ENCODE measurements around the gene MPI.

MPI gene, protein sequence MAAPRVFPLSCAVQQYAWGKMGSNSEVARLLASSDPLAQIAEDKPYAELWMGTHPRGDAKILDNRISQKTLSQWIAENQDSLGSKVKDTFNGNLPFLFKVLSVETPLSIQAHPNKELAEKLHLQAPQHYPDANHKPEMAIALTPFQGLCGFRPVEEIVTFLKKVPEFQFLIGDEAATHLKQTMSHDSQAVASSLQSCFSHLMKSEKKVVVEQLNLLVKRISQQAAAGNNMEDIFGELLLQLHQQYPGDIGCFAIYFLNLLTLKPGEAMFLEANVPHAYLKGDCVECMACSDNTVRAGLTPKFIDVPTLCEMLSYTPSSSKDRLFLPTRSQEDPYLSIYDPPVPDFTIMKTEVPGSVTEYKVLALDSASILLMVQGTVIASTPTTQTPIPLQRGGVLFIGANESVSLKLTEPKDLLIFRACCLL

DNA sequence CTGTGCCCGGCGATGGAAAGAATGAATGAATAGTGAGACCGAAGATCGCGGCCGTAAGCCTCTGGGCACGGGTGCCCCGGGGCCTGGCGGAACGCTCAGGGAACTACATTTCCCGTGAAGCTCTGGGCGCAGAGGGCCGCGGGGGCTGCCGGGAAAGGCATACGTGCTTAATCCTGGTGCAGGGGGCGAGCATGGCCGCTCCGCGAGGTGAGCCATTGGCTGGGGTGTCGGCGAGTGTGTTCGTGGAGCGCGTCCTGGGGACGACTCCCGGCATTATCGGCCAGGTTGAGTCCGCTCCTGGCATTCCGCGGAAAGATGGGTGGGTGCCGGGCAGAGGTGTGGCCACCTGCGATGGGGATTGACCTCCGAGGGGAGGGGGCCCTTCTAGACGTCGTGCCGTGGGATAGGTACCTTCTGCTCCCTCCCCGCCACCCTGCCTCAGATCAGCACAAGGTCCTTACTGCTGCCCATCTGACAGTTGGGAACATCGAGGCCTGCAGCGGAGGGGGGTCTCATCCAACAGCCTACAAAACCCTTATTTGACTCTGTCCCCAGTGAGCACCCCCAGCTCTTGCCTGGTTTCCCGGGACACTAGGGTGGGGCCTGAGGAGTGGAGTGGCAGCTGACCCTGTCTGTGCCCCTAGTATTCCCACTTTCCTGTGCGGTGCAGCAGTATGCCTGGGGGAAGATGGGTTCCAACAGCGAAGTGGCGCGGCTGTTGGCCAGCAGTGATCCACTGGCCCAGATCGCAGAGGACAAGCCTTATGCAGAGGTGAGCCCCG, at the start of gene MPI:
TSS of gene MPI (plus strand) at position 160 of the 782 bp plus-strand sequence. CDS start at position 192, 32 bp downstream.
- DNase-seq (ENCODE audit: low read depth), result peak; percentile 68

DNA sequence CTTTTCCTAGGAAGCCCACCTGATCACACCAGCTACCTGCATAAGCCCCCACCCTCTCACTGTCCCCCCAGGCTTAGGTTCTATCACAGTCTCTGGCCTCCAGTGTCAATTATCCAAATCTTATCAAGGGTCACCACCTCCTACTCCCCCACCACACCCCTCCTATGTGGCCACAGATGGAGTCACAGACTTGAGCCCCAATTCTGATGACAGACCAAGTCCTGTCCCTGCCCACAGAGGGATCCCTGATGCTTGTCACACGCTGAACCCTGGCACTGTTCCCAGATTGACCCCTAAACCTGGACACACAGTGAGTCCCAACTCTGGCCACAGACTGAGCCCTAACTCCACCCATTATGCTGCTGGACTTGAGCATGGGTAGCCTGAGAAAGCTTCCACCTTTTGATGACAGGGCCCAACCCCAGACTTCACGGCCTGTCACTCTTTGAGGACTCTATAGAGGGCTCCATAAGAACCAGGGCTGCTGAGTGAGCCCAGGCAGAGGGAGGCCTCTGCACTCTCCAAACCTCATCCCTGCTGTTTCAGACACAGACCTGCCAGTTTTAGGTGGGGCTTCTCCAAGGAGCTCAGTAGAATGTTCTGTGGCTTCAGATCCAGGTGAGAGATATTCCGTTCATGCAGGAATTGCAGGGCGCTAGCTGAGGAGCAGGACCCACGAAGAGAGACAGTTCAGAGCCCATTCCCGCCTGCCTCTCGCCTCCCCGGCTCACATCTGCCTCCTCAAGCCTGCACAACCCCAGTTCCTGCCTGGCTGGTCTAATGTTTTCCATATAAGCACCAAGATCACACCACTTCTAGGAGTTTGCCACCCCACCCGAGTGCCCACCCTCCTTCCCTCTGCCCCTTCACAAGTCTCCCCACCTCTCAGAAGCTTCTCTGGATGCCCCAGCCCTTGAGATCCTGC, 48.7 kb upstream of the MPI start:
- DNase-seq (ENCODE audit: low read depth), result no peak

GRCh38 chr15:74841891-74842373, 47.9 kb upstream of the MPI start:
- DNase-seq (ENCODE audit: low read depth), result no peak

DNA sequence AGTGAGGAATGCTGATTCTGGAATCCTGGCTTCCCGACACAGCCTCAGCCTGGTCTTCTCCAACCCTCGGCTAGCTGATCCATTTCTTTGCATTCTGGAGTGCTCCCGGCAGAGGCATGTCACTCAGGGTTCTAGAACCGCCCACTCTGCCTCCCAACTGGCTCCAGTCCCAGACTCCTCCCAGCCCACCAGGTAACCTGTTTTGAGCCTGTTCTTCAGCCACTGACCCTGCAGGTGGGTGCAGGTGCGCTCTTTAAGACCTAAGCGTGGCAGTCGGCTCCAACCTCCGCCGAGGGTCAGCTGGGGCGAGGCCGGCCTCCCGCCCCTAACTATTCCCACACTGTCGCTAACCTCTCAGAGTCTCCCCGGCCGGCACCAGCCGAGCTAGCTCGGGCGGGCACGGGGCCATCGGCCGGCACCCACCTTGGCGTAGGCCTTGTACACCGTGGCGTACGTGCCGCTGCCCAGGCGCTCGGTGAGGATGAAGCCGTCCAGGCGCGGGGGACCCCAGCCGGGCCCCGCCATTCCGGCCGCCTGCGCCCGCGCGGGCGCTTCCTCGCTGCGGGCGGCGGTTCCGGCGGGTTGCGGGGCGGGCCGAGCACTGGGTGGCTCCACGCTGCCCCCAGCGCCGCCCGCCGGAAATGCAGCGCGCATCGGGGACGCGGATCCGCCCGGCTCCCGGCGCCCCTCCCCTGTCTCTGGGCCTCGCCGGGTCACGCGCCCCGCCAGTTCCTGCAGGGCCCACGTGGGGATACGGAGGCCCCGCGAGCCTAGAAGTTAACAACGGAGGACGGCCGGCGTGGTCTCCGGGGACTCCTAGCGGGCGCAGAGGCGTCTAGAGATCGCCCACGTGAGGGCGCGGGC, 47.0 kb upstream of the MPI start, which contains the start of gene ULK3:
TSS of gene ULK3 (minus strand) at position 576 of the 864 bp plus-strand sequence. CDS start at position 525, 51 bp downstream.
- DNase-seq (ENCODE audit: low read depth), result peak; percentile 82

DNA sequence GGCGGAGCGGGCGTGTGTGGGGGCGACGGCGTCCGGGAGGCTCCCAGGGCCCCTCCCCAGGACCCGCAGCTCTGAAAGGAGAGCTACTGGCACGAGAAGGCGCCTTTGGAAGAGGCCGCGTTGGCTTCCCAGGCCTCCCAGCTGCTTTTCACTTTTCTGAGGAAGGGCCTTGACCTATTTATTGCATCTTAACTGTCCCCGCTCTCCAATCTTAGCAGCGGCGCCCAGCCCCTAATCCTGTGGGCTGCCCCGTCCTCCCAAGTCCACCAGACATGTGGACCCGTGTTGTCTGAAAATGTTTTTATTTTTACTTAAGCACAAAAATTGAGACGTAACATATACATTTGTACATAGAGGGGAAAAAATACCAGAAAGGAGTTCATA, 46.4 kb upstream of the MPI start:
- DNase-seq (ENCODE audit: low read depth), result no peak

DNA sequence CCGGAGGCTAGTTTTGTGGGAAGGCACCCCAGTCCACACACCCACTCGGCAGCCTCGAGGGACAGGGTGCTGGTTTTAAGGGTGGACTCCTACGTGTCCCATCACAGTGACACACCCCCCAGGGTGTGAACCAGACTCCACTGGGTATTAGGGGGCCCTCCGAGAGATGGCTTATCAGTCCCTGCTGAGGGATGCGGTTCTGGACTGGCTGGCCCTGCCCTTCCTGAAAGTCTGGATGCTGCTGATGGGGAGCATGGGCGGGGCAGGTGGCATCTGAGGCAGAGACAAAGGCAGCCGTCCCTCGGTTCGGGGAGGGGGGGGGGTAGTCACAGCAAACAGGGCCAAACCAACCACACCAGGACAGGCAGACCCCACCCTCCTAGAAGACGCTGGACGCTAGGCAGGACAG, 45.9 kb upstream of the MPI start:
- DNase-seq (ENCODE audit: low read depth), result no peak

GRCh38 chr15:74844319-74845207, 45.3 kb upstream of the MPI start:
- no peak for DNase-seq (ENCODE audit: low read depth)

GRCh38 chr15:74845208-74845568, 44.7 kb upstream of the MPI start:
- DNase-seq (ENCODE audit: low read depth), result no peak

- no peak for DNase-seq (ENCODE audit: low read depth)
Measured at GRCh38 chr15:74845581-74845980, 44.3 kb upstream of the MPI start.

GRCh38 chr15:74847432-74847831, 42.4 kb upstream of the MPI start:
- DNase-seq (ENCODE audit: low read depth), result no peak

DNA sequence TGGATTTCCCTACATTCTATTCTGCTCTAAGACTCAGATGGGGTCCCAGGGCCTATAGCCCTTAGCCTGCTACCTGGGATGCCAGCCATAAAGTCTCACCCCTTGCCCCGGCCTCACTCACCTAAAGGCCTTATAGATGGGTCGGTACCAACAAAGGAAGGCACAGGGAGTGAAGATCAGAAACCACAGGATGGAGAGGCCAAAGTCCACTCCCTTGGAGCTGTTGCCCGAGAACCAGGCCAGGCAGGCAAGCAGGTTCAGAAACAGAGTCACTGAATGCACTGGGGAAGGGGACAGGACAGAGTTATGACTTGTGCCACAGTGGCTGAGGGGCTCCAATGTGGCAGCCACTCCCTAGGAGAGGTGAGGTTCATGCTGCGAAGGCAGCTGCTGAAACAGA, 39.4 kb upstream of the MPI start:
- DNase-seq (ENCODE audit: low read depth), result no peak

- no peak for DNase-seq (ENCODE audit: low read depth)
Measured at GRCh38 chr15:74851960-74852359, 37.9 kb upstream of the MPI start.

GRCh38 chr15:74854453-74855022, 35.3 kb upstream of the MPI start:
- DNase-seq (ENCODE audit: low read depth), result no peak

GRCh38 chr15:74855857-74856256, 34.0 kb upstream of the MPI start:
- no peak for DNase-seq (ENCODE audit: low read depth)

- no peak for DNase-seq (ENCODE audit: low read depth)
Measured at GRCh38 chr15:74856537-74856936, 33.3 kb upstream of the MPI start.

DNA sequence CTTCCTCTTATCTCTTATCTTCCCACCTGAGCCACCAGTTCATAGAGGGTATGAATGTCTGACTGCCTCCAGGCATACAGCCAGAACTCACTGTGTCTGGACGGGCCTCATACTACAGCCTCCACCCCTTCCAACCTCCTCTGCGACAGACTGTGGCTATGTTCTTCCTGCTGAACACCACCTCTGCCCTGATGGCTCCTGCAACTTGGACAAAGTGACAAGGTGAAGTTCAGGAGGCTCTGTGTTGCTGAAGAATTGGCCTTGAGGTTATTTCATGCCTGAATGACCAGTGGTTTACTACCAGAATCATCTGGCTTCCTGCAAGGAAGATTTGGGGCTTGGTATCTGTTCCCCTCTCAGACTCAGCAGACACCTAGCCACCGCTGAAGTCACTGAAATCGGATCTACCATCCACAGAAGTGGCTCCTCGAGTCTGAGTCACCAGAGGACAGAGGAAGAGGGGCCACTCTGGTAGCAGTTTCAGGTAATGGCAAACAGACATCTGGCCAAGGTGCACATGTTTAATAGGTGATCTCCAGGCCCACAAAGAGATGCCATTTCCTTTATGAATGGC, 32.7 kb upstream of the MPI start:
- DNase-seq (ENCODE audit: low read depth), result no peak

DNA sequence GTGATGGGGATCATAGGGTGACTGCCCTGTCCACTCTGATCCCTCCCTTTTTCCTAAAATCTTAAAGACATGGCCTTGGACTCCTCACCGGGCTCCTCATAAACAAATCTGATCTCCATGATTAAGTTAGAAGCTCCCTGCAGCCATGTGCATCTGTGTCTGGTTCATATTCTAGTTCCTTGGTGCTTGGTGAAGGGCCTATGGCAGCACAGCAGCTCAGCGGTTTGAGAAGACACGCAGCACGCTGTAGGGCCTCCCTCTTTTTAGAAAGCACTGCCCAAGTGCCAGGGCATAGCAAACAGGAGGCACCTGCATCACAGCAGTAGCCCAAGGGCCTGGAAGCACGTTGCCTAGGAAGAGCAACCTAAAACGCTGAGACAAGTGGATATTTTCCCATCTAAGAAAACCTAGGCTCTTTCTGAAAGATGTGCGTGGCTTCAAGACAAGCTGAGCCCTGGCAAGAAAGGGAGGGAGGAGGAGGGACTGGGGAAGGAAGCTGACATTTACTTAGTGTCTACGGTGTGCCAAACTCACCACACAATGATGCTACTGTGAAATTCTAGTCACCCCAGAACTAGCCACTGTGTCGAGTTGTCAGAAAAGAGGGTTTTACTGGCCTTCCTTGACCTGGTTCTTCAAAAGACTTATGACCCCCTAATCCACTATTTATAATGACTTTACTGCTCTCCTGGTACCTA, 32.0 kb upstream of the MPI start:
- no peak for DNase-seq (ENCODE audit: low read depth)

- no peak for DNase-seq (ENCODE audit: low read depth)
Measured at GRCh38 chr15:74858369-74858740, 31.5 kb upstream of the MPI start.

Measured in fibroblast of gingiva (primary cell).